ENCODE data around the gene L3MBTL1.

DNA sequence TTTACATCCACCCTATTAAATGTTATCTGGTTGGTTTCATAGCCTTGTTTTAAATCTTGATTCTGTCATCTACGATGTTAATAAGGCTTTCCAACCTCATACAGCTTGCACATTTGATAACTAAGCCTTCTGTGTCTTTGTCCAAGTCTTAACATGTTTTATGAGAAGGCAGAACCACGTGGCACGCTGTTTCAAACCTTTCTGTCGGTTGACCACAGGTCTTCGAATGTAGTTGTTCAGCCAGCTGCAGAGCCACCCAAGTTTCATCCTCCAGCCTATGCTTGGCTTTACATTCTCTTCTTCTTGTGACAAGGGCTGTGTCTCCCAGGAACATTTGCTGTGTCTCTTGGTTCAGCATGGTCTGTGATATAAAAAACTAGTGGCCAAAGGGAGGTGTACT lies 35.6 kb downstream of the L3MBTL1 start:
- no peak for TF ChIP-seq POLR2A (IDR thresholded peaks at IDR 0.05; ENCODE audit: extremely low read depth, insufficient read length)
- no peak for TF ChIP-seq CTCF (IDR thresholded peaks at IDR 0.05; ENCODE audit: low read depth, low read length)
- no peak for TF ChIP-seq MAX (IDR thresholded peaks at IDR 0.05; ENCODE audit: low read depth, low read length)

Data from NB4 (cell line).